ENCODE data around the gene TRAK1.
"Not testable (repeated sequence)": the region's sequence is repeated elsewhere in the genome, so short reads cannot be mapped to it uniquely, and the experiment has no call there.

Gene TRAK1, protein sequence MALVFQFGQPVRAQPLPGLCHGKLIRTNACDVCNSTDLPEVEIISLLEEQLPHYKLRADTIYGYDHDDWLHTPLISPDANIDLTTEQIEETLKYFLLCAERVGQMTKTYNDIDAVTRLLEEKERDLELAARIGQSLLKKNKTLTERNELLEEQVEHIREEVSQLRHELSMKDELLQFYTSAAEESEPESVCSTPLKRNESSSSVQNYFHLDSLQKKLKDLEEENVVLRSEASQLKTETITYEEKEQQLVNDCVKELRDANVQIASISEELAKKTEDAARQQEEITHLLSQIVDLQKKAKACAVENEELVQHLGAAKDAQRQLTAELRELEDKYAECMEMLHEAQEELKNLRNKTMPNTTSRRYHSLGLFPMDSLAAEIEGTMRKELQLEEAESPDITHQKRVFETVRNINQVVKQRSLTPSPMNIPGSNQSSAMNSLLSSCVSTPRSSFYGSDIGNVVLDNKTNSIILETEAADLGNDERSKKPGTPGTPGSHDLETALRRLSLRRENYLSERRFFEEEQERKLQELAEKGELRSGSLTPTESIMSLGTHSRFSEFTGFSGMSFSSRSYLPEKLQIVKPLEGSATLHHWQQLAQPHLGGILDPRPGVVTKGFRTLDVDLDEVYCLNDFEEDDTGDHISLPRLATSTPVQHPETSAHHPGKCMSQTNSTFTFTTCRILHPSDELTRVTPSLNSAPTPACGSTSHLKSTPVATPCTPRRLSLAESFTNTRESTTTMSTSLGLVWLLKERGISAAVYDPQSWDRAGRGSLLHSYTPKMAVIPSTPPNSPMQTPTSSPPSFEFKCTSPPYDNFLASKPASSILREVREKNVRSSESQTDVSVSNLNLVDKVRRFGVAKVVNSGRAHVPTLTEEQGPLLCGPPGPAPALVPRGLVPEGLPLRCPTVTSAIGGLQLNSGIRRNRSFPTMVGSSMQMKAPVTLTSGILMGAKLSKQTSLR

DNA sequence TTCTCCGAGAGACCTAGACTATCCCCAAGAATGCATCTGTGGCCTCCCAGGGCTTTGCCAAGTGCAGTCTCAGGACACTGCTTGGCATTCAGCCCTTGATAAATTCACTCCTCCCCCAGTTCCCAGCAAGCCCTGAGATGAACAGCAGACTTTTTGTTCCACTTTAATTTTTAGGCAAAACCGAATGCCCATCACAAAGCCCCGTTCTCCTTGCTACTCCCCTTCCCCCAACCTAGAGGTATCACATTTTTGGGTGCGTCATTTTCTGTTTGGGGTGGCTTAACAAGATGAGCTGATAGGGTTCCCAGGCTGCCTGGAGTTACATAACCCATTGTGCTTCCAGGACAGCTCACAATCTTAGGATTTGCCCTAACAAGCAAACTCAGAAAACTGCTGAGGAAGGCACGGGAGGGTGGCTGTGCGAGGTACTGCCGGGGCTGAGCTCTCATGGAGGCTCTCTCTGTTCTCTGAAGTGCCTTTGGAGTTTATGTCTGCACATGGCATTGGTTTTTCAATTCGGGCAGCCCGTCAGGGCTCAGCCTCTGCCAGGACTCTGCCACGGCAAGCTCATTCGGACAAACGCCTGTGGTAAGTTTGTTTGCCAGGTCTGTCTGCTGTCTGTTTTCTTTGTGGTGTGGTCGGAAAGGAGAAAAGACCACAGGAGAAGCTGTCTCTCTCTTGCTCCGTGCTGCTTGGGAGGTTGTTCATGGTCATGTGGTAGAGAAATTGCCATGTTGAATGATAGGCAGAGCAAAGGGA is at the start of gene TRAK1:
TRAK1 (plus strand) TSS at position 385 of the 759 bp plus-strand sequence; CDS start at position 498, 113 bp downstream.
- DNase-seq (ENCODE audit: low read depth in 2 of 2), result no peak

DNA sequence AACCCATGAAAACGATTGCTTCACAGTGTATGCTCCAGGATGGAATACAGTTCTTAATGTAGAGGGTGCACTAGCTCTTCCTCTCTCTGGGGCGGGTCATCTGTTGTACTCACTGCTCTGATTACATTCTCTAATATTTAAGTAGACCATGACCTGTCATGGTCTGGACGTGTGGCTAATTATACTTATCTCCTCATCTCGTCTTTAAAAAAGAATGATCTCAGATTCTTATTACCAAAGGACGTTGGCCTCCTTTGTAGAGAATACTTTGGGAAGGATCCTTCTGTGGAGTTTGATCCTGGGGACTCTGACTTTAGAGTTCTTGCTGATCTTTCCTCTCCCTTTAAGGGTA is 48.4 kb upstream of the TRAK1 start:
- no peak for DNase-seq (ENCODE audit: low read depth in 2 of 2)

DNA sequence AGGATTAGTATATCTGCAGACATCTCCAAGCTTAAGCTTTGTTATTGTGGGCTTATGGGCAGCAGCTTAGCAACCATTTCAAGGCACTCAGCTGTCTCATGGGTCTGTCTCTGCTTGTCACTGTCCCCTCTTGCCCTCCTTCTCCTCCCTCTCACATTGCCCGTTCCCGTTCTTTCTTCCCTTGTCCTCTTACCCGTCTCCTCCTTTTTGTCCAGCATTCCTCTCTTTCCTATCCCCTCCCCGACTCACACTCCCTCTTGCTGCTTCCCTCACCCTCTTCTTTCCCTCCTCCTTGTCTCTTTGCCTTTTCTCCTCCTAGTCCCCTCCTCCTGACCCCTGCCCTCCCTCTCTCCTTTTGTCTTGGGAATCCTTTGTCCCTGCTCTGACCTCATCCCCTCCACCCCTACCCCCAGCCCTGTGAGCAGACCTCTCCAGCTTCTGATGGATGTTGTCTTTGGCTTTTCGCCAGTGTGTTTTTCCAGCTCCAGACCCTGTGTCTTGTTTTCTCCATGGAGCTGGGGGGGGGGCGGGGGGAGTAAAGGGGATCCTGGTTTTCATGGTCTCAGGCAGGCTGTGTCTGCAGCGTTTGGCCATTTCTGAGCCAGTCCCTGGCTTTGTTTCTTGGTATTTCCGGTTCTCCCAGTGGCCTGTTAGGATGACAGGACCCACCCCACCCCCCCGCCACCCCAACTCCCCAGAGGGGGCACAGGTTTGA is 47.9 kb upstream of the TRAK1 start:
- DNase-seq (ENCODE audit: low read depth in 2 of 2), result no peak

DNA sequence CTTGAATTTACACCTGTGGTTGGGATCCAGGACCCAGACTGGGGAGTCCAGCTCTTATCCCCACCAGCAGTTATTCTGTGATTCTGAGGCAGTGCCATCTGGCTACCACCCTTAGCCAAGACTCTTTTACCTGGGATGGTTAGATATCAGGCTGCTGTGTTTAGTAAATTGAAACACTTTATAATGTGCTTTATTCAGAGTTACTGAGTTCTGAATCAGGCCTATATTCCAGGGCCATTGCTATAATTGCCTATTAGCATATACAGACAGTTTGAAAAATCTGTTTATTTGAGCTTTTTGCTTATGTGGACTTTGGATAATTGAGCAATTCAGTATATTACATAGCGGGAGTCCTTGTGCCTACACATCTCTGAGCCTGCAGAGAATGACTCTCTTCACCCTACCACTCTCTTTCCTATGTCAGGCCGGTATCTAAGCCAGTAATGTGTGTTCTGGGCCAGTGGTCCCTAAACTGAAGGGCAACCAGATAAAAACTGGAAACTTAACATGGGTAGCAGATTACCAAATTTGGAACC is 45.4 kb upstream of the TRAK1 start:
- no peak for DNase-seq (ENCODE audit: low read depth in 2 of 2)

DNA sequence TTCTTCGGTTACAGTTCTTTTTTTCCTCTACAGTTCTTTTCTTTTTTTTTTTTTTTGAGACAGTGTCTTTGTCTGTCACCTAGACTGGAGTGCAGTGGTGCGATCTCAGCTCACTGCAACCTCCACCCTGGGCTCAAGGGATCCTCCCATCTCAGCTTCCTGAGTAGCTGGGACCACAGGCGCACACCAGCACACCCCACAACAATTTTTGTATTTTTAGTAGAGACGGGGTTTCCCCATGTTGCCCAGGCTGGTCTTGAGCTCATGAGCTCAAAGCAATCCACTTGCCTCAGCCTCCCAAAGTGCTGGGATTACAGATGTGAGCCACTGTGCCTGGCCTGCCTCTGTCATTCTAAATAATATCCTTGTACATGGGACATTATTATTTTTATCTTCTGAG is 42.6 kb upstream of the TRAK1 start:
- DNase-seq (ENCODE audit: low read depth in 2 of 2), result not testable (repeated sequence)

DNA sequence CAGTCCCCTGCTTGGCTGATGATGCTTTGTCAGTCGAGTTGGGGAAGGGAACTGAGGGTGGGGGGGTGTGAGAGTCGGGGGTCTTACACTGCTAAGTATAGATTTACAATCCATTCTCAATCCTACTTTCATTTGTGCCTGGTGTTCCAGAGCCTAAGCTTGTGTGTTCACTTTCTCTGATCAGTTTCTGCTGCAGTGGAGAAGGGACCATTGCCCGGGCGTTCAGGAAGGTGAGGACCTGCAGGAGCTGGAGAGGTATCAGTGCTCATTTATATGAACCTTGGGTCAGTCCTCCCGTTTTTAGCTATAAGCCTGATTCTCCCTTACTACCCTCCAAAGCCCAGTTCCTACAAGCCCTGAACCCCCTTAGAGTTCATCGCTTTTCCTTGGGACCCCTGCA is 41.0 kb upstream of the TRAK1 start:
- no peak for DNase-seq (ENCODE audit: low read depth in 2 of 2)

DNA sequence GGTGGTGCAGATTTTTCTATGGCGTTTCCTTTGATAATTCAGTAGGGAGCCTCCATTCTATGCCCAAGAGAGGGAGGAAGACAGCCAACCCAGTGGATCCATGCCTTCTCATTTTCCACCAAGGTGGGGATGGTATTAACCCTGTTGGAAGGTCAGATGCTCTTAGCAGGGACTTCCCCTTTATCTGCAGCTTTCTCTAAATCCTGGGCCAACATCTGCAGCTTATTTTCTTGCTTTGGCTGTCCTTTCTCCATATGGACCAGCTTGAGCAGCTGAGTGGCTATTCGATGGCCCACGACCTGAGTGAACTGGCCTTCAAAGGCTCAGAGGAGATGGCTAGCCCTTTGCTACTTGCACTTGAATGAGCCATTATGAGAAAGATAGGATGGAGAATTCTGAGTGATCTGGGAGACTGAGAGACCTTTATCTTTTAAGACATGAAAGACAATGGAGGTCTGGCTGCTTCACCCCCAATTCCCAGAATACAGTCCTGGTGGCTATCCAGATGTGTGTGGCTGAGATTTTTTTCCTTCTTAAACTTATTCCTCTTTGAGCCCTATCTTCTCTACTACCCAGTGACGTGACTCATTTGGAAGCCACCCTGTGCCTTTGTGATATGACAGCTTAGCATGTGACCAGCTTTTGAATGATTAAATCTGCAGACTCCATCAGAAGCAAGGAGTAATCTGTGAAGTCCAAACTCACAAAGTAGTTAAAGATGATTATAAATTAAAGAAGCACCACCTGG is 39.6 kb upstream of the TRAK1 start:
- no peak for DNase-seq (ENCODE audit: low read depth in 2 of 2)

DNA sequence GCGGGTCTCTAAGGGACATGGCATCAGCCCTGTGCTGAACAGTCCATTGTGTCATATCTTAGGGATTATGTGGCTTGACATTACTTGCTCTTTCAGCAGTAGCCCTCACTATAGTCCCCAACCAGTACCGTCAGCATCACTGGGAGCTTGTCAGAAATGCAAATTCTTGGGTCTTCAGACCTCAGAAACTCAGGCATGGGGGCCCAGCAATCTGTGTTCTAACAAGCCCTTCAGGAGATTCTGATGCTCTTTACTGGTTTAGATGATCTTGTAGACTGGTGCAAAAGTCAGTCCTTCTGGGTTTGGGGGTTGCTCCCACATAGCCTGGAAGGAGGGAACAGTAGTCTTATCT is 39.0 kb upstream of the TRAK1 start:
- DNase-seq (ENCODE audit: low read depth in 2 of 2), result no peak

DNA sequence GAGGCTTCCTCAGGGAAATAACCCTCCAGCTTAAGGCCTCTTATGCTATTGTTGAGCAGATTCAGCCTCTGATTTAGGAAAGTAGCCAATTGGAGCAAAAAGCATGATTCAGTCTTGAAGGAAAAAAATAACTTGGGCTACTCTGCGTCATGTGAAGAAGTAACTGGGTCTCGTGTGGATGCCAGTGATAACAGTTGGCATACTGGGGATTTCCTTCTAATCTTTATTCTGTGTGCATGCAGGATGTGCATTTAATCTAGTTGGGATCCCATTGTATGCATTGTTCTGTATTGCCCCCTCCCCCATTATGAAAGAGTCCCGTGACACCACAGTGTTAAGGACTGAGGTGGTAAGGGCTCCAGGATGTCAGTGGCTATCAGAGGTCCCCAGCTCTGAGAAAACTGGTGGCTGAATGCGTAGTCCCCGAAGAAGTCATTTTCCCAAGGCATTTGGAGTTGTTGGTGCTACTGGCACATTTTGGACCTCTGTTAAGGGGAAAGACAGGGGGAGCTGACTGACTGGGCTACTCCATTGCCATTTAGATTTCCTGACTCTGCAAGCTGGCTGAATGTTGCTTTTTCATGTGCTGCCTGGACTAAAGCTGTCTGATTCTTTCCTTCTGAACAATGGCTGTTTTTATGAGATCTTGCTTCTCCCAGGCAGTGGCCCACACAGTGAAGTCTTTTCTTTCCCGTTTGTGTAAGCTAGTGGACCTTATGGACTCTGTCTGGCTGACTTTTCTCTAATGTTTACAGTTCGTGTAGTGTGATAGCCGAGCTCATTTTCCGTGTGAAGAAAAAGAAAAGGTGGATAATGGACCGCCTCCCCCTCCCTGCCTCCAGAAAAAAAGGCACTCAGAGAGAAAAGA is 38.4 kb upstream of the TRAK1 start:
- no peak for DNase-seq (ENCODE audit: low read depth in 2 of 2)

DNA sequence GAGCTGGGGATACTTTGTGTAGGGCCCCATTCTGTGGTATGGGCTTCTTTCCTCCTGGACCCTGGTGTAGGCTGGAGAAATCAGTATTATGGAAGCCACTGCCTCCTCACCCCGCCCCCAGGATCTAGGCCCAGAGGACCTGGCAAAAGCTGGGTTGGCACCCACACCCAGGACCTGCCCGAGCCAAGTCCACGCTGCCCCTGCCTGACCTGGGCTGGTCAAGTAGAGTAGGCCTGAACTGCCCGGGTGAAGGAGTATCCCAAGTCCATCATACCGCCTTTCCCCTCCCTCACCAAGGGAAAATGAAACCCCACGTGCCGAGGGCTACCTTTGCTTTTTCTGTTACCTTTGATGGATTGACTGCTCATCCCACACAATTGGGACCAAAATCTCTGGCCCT is 37.7 kb upstream of the TRAK1 start:
- no peak for DNase-seq (ENCODE audit: low read depth in 2 of 2)

DNA sequence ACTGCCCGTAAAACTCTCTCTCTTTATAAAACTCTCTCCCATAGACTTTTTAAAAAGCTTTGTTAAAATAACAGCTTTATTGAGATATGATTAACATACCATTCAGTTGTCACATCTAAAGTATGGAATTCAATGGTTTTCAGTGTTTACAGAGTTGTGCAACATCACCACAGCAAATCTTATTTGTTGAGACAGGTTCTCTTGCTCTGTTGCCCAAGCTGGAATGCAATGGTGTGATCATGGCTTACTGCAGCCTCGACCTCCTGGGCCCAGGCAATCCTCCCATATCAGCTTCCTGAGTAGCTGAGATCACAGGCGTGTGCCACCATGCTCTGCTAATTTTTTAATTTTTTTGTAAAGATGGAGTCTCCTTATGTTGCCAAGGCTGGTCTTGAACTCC is 35.9 kb upstream of the TRAK1 start:
- DNase-seq (ENCODE audit: low read depth in 2 of 2), result no peak

DNA sequence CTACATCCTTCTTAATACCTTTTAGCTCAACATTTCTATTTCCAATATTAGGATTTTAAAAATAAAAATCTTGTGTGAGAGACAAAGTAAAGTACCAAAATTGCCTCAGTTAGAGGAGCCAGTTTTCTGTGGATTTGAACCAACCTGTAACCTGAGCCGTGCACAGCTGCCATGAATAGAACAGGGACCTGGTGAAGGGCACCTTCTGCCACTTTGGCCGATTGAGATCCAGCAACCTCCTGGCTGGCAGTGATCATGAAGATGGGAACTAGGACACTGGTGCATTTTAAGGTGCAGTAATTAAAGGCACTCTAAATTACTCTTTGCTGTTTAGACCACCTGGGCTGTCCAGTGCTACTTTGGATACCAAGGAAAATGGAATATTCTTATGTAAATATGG is 34.3 kb upstream of the TRAK1 start:
- no peak for DNase-seq (ENCODE audit: low read depth in 2 of 2)

DNA sequence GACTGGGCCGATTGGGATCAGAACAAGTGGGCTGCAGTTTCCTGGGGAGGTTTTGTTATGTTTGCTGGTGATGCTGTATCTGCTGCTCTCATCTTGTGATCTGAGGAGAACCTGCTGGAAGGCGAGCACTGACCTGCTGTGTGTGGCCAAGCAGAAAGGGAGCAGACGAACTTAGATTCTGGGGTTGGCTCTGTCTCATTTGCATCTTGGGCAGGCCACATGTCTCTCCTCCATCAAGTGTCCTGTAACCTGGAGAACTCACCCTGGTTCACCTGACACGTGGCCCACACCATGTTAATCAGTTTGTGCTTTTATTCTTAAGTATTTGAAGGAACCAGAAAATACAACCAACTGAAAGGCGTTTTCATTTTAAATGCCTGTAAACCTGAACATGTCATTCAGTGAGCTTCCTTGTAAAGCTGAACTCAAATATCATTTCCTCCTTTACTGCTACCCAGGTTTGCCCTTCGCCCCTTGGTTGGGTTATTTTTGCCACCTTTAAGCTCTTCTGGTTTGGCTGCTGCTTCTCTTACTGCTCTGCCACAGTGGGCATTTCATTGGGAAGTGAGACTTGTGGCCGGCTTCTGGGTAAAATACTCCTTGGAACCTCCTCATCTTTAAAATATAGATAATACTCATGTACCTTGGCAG is 33.5 kb upstream of the TRAK1 start:
- no peak for DNase-seq (ENCODE audit: low read depth in 2 of 2)

DNA sequence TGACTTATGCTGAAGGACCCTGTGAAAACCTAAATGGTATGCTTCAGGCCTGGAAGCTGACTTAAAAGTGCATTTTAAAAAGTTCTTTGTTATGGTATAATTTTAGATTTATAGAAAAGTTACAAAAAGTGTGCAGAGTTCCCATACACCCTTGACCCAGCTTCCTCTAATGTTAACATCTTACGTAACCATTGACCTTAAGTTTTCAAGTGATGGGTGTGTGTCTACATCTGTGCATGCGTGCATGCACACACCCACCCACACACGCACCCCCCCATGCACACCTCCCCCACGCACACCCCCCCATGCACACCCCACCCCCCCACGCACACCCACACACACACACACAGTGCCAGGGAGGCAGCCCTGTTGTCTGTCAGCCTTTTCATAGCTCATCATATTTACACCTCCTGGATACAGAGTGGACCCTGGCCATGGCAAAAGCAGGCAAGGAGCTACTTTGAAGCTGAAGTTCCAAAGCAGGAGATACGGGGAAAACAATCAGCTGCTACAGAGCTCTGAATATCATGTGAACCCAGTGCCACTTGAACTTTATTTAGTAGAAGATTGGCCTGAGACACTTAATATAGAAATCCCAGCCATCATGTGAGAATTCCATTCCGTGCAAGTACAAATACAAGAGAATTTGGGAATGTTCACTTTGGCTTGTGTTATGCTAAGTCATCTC is 30.0 kb upstream of the TRAK1 start:
- DNase-seq (ENCODE audit: low read depth in 2 of 2), result no peak

DNA sequence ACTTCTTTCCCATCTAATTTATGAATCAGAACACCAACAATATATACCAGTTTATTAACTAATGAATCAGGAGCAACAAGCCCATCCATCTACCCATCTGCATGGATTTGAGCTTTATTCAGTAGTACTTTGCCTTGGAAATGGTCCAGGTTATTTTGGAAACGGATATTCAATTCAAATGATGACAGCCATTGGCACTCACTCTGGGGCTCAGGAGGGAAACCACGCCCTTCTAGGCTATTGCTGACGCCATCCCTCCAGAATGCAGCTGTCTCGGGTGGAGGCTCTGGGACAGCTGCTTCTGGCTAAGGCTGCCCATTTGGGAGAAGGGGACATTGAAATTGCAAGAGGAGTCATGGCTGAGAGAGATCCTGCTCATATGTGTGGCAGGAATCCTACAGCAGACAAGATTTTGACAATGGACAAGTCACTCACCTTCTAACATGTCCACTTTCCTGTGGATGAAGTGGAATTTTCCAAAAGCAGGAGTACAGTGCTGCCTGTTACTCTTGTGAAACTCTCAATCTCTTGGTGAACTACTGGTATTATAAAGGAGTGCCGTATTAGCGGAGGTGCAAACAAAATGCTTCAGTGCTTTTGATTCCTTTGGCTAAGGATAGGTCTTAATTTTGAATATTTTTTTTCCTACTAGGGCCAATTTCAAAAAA is 29.3 kb upstream of the TRAK1 start:
- no peak for DNase-seq (ENCODE audit: low read depth in 2 of 2)

DNA sequence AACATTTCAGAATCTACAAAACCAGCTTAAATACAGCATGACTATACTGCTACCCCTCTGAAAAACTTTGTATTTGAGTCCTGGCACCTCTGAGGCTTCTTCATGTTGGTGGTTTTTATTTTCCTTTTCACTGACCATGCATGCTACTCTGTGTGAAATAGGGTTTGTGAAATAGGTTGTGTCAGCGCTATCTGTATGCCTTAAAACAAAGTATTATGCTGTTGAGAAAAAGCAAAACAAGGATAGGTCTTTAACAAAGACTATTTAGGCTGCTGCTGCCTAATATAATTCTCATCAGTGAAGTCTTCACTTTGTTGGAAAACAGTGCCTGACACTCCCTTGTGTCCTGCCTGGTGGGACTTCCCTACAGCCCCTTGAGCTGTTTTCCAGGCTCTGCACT is 28.7 kb upstream of the TRAK1 start:
- no peak for DNase-seq (ENCODE audit: low read depth in 2 of 2)

DNA sequence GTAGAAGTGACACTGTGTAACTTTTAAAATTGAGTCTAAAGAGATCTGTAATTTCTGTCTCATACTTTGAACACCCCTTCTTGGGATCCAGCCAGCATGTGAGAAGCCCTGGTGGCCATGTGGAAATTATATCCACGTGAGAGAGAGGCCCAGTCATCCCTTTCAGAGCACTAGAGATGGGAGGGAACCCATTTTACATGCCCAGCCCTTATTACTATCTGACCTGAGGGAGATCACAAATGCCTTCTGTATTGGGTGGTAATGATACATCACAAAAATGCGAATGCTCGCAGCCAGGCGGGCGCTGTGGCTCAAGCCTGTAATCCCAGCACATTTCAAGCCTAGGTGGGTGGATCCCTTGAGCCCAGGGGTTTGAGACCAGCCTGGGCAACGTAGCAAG is 27.3 kb upstream of the TRAK1 start:
- DNase-seq (ENCODE audit: low read depth in 2 of 2), result no peak
